T47D (cell line): ENCODE measurements around the gene GSTCD.

Experiments
- DNase-seq, 2 experiments: peaks; one replicate each; pipeline versions ENCODE4 v3.0.0 to v3.0.0-alpha.2; 2011 to 2012; ENCODE audit warnings: low read depth in 1 of 2, low spot score in 1 of 2
- JUND ChIP-seq: IDR thresholded peaks from 2 replicates; pipeline ENCODE4 v1.6.1; 2012; ENCODE audit warnings: low read depth
- in situ Hi-C: cut with HindIII; loops from 2 replicates; pipeline ENCODE4 v1.10.0; 2016; ENCODE audit warnings: low sequenced_read_pairs, low pct_unique_long_range_greater_than_20kb

GSTCD gene

GRCh38 chr4:105894660-105895582, 186.3 kb downstream of the GSTCD start, which contains the start of gene NPNT:
Gene NPNT (plus strand): TSS chr4:105895471. CDS start chr4:105895653, 182 bp downstream.
- in situ Hi-C loops: no loop called here
- TF ChIP-seq JUND: no peak
- DNase-seq: peak in 1 of 2 experiments; percentile 52

GRCh38 chr4:105895583-105896460, 187.2 kb downstream of the GSTCD start:
- in situ Hi-C loops: no loop called here
- no peak for TF ChIP-seq JUND
- DNase-seq: peak in 1 of 2 experiments; percentile 61

GRCh38 chr4:105896461-105896942, 187.9 kb downstream of the GSTCD start:
- in situ Hi-C loops: no loop called here
- peak in 1 of 2 experiments; percentile 29 for DNase-seq
- TF ChIP-seq JUND: no peak
